ENCODE data around the gene SLC9C2.
"Not testable (repeated sequence)": the region's sequence is repeated elsewhere in the genome, so short reads cannot be mapped to it uniquely, and the experiment has no call there.

SLC9C2 gene, protein sequence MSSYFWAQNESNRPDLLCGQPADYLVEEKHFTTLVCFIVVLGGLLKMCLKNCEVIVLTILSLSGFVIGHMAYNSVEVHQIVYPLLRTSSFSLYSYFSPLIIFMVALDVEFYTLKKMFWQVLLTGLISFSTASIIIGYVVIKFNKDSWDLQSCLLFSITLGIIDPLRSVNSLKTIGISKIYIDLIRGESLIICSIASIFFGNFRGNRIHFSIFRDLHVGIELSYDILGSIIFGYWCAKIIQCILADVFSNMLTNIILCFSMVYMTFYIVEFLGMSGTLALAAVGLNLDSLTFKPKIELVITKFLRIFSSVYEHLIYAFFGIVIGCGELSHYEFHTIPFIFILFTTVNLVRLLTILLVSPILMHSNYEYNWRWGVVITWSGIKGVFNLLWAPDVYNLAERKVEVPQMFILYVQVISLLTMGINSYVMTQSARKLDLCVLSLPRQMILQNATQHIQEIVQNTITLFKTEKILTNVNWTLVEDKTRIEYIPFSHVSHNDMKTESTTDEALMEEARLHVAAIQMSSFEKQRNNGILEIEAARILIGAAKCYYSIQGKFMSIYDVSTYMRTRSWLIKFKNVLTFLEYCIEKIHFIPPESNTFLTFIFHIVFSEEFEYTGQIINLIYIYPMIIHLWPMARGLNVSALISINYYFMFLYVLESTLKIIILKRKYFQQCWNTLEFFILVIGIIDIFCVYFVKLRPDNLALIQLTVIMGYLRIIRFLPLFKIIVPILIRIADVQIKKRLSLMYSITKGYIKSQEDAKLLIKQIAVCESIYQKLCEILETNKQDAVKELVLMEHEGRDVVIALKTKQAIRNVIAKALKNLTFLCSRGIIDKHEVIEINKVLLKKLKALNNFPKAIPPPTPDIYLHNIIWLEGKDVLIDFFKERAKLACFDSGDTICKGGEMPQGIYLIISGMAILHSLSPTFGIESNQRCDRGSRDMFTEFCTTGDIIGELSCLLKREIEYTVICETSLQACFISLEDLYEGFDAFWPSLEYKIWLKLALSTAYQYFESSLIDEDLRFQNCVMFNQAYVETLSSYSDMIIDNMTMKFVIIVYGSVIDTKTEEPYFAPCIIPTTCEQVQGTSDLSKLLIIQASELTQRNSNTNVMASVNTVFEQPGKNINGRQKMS

DNA sequence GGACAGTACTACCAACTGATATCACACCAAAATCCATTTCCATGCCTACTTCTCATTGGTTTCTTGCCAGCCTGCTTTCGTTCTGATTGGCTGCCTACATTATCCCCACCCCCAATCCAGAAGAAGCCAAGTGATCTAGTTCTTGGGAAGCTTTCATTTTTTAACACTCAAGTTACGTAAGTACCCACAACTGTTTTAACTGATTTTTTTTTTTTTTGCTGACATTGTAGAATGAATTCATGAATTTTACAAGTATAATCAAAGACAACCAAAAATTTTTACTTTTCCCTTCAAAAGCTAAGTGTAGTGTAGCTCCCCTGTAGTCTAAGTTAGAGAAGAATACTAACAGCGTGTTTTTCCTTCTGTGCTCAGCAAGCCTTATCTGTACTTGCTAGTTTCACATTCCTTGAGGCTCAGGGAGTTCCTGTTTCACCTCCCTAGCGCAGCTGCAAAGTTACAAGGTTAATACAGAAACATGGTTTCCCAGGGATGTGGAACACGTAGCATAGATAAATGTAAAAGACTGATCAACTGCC is at the start of gene SLC9C2:
Gene SLC9C2 (minus strand): TSS at position 17 of the 536 bp plus-strand sequence. CDS start 1,296 bp downstream, outside the sequence.
- Histone ChIP-seq H3K36me3 (no peaks in the 10 kb centered on the region), H3K9me3 (no peaks in the 10 kb centered on the region), H3K4me1 (ENCODE audit: control insufficient read depth in 1 of 2, insufficient read depth in 1 of 2, low read depth in 1 of 2, low read length in 1 of 2) (no peaks in the 10 kb centered on the region), H3K27ac (no peak within 1 kb of the TSS), H3K27me3 (no peaks in the 10 kb centered on the region), H3K4me3 (ENCODE audit: low read depth in 1 of 2, low read length in 1 of 2) (no peak within 1 kb of the TSS)
- no peak for TF ChIP-seq CTCF (IDR thresholded peaks at IDR 0.05)

DNA sequence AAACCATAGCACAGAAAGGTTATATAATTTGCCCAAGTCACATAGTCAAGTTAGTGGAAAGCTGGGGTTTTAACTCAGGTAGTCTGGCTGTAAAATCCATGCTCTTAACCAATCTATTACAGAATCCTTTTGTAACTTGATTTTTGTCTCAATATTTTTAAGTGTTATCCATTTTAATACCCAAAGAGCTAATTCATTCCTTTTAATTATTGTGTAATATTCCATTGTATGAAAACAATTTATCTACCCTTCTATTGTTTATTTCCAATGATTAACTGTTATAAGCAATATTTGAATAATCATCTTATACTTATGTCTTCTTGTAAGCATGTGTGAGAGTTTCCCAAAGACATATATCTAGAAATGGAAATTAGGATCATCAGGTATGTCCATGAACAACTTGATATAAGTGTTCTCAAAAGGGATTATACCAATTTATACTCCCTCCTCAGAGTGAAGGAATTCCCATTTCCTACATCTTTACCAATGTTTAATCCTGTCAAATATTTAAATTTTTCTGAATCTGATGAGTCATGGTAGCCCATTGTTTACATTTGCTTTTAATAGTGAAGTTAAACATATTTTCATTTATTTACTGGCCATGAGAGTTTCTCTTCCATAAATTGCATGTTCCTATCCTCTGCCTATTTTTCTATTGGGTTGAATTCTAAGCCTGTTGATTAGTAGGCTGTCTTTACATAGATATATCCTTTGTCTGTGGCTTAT is 46.2 kb upstream of the SLC9C2 start:
- no peak for TF ChIP-seq CTCF (IDR thresholded peaks at IDR 0.05)

DNA sequence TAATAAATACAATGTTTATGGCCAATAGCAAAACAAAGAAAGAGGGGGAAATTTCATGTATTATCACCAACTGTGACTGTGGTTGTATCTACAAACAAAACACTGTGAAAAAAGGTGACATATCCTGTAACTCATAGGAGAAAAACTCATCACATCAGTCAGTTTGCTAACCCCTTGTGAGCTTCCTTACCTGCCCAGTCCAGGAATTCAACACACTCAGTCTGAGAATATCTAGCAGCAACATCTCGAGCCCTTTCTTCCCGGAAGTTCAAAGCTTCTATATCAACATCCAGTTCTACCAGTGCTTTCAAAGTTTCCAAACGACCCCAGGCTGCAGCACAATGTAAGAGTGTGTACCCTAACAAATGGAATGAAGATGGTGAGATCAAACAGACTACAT is 43.8 kb upstream of the SLC9C2 start:
- no peak for TF ChIP-seq CTCF (IDR thresholded peaks at IDR 0.05)
- no peaks in the 10 kb centered on the region for H3K36me3 ChIP-seq
- no peaks in the 10 kb centered on the region for H3K9me3 ChIP-seq
- H3K4me1 ChIP-seq (ENCODE audit: control insufficient read depth in 1 of 2, insufficient read depth in 1 of 2, low read depth in 1 of 2, low read length in 1 of 2) = no peaks in the 10 kb centered on the region
- no peaks in the 10 kb centered on the region for H3K27me3 ChIP-seq
- no peak overlapping the region for H3K27ac ChIP-seq
- no peak overlapping the region for H3K4me3 ChIP-seq (ENCODE audit: low read depth in 1 of 2, low read length in 1 of 2)

More for the DNA sequence above, 46.2 kb upstream of the SLC9C2 start:
- Histone ChIP-seq H3K27ac (no peak overlapping the region), H3K4me1 (ENCODE audit: control insufficient read depth in 1 of 2, insufficient read depth in 1 of 2, low read depth in 1 of 2, low read length in 1 of 2) (no peaks in the 10 kb centered on the region), H3K9me3 (no peaks in the 10 kb centered on the region), H3K36me3 (no peaks in the 10 kb centered on the region), H3K4me3 (ENCODE audit: low read depth in 1 of 2, low read length in 1 of 2) (no peak overlapping the region), H3K27me3 (no peaks in the 10 kb centered on the region)

GRCh38 chr1:173642450-173643139 is 39.7 kb upstream of the SLC9C2 start:
- H3K4me1 ChIP-seq (ENCODE audit: control insufficient read depth in 1 of 2, insufficient read depth in 1 of 2, low read depth in 1 of 2, low read length in 1 of 2); H3K27ac ChIP-seq; H3K4me3 ChIP-seq (ENCODE audit: low read depth in 1 of 2, low read length in 1 of 2); H3K9me3 ChIP-seq; H3K27me3 ChIP-seq; H3K36me3 ChIP-seq: not testable (repeated sequence)

DNA sequence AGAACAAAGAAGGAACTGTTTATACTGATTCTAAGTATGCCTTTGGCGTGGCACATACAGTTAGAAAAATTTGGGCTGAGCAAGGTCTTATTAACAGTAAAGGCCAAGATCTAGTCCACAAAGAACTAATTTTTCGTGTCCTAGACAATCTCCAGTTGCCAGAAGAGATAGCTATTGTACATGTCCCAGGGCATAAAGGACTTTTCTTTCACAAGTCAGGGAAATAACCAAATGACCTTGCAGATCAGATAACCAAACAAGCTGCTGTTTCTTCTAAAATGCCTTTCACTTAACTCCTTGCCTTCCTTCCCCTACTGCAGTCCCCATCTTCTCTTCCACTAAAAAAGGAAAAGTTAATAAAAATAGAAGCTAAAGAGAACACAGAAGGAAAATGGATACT is 36.2 kb upstream of the SLC9C2 start:
- TF ChIP-seq CTCF (IDR thresholded peaks at IDR 0.05) = no peak

More for the DNA sequence above, 36.2 kb upstream of the SLC9C2 start:
- H3K4me3 ChIP-seq (ENCODE audit: low read depth in 1 of 2, low read length in 1 of 2) = no peak overlapping the region
- H3K27me3 ChIP-seq = no peaks in the 10 kb centered on the region
- no peaks in the 10 kb centered on the region for H3K4me1 ChIP-seq (ENCODE audit: control insufficient read depth in 1 of 2, insufficient read depth in 1 of 2, low read depth in 1 of 2, low read length in 1 of 2)
- H3K36me3 ChIP-seq = no peaks in the 10 kb centered on the region
- no peaks in the 10 kb centered on the region for H3K9me3 ChIP-seq
- H3K27ac ChIP-seq = no peak overlapping the region
